GM21367 (cell line): ENCODE results near the gene KAT2A.
"Not testable (repeated sequence)": the region's sequence is repeated elsewhere in the genome, so short reads cannot be mapped to it uniquely, and the experiment has no call there.

Experiments
- ATAC-seq: cut with Tn5 transposase; IDR thresholded peaks from one replicate; pipeline ENCODE4 v1.9.1; 2021; ENCODE audit not compliant: unreplicated experiment

The KAT2A gene

GRCh38 chr17:42120770-42121769 is at the start of gene KAT2A:
Gene KAT2A (minus strand): TSS chr17:42121367. CDS start chr17:42121304, 63 bp downstream.
- ATAC-seq, result peak; percentile 60

- no peak for ATAC-seq
These were observed 48.2 kb upstream of the KAT2A start for GRCh38 chr17:42169351-42169750.

DNA sequence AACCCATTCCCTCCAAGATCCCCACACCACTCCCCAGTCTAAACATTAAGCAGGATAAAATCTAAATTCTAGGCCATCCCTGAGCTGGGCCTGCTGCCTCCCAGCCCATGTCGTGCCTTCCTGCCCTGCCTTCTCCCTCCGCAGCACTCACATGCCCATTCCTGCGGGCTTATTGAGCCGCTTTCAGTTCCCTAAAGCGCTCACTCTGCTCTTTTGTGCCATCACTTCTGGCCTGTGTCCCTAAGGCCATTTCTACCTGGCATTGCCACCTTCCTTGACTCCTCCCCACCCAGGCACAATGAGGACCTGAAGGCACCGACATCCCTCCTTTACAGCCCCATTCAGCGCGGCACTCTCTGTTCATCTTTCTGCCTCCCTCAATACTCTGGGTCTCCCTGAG is 46.6 kb upstream of the KAT2A start:
- ATAC-seq, result no peak

DNA sequence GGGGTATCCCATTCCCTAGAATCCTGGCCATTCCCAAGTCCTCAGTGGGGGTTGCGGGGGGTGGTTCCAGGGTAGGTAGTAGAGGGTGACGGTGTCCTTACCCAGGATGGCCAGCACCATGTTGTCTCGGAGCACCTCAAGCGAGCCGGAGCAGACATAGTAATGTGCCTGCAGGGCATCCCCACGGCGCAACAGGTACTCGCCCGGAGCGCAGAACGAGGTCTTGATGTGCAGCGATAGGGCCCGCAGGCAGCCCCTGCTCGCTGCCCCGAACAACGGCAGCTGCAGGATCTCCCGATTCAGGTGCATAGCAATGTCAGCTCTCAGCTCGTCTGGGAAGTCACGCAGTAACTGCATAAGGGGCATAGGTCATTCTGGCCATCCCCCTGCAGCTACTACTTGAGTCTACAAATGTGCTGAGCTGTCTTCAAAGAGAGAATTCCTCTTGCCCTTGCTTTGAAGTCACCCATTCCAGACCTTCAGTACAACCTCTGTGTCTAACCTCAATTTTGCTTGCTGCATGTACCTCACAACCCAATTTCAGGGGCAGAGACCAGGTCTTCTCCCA is 45.1 kb upstream of the KAT2A start:
- no peak for ATAC-seq

DNA sequence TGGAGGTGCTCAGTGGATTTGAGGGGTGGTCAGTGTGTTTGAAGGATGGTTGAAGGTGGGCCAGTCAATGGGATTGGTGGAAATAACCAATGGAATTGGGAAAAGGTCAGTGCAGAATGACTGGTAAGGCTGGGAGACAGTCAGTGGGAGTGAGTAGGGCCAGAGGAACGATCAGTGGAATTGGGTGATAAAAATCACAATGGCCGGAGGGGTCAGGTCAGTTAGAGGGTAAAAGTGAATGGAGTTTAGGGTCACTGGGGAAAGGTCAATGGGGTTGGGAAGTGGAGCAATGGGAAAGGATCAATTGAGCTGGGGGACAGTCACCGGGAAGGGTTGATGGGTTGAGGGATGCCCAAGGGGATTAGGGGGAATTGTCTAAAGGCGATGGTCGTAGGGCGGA is 44.6 kb upstream of the KAT2A start:
- ATAC-seq, result no peak

GRCh38 chr17:42163696-42164407 is 42.7 kb upstream of the KAT2A start:
- no peak for ATAC-seq

DNA sequence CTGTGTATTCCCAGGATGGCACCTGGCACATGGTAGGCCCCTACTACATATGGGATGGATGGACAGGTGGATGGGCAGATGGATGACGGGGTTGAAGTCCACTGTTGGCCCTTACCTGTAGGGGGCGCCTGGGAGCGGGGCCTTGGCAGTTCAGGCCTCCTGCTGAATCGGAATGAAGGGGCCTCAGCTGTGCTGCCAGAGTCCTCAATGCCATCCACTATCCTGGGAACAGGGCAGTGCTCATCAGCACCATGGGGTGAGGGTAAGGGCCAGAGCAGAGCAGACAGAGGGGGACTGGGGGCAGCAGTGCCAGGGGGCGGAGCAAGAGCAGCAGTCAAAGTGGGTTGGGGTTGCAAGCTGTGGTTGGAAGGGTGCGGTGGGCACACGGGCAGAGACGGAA is 41.9 kb upstream of the KAT2A start:
- ATAC-seq, result no peak

DNA sequence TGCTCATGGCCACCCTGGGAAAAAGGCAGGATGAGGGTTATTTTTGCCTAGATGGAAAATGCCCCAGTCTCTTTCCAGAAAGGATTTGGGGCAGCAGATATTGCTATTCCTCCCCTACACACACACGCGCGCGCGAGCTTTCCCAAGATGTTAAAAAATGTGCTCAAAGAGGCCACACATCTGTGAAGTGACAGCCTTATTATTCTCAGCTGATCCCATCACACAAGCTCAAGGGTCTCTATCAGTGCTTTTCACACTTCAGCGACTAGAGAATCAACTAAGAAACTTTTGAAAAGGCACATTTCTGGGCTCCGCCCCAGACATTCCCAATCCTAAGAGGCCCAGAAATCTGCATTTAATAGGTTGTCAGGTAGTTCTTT is 39.4 kb upstream of the KAT2A start:
- no peak for ATAC-seq

DNA sequence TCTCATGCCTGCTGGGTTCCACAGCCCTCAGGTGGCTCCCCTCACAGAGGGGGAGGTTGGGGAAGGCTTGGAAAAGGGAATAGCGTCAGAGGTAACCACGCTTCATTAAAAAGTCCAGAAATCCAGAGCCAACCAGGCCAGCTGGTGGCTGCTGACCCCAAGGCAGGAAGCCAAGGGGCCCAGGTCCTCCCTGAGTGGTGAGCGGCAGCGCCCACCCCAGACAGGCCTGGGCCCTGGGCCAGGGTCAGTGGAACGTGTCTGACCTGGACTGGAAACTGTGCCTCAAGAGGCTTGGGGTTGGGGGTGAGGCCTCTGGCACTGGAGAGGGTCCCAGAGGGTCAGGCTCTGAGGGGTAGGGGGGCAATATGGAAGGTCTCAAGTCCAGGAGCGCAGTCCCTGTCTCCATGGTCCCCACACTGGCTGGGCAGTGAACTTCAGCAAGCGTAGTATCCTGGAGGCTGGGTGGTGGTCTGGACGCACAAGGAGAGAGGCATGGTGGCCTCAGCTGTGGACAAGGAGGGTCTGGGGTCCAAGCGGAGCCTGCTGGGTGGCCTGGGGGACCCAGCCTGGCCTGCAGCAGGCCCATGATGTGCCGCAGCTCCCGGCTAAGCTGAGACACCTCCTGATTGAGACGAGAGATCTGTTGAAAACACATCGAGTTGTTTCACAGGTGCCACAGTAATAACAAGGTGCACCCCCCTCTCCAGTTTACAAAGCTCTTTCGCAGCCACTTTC is 38.8 kb upstream of the KAT2A start:
- no peak for ATAC-seq

- no peak for ATAC-seq
These were observed 34.5 kb upstream of the KAT2A start for GRCh38 chr17:42155614-42156045.

DNA sequence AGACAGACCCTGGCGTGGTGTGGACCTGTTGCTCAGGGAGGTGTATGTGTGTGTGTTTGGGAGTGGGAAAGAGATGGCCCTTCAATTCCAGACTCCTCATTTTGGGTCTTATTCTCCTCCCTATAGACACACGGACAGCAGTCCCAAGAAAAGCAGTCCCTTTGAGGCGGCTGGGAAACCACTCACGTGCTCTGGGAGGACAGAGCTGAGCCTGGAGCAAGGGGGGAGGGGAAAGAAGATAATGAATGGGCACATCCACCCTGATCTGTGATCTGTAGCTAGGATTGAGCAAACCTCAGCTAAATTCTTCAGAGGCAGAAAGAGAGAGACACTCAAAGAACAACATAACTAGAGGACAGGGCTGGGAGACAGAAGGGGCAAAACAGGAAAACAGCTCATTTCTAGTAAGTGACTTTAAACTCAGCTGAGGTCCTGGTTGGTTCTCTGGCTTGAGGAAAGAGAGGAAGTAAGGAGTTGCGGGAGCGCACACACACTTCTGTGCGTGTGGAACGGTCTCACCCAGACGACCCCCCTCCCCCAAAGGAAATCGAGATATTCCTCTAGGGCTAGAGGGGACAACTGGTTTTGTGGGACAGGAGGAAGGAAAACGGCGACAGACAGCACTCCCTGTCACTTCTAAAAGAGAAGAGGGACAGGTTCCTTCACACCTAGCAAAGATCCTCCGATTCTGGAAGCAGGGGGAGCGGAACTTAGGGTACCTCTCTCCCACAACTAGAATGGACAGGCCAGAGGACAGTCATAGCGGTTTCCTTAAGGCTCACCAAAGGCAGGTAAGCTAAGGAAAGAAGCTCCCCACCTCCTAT is 33.0 kb upstream of the KAT2A start:
- ATAC-seq, result no peak

DNA sequence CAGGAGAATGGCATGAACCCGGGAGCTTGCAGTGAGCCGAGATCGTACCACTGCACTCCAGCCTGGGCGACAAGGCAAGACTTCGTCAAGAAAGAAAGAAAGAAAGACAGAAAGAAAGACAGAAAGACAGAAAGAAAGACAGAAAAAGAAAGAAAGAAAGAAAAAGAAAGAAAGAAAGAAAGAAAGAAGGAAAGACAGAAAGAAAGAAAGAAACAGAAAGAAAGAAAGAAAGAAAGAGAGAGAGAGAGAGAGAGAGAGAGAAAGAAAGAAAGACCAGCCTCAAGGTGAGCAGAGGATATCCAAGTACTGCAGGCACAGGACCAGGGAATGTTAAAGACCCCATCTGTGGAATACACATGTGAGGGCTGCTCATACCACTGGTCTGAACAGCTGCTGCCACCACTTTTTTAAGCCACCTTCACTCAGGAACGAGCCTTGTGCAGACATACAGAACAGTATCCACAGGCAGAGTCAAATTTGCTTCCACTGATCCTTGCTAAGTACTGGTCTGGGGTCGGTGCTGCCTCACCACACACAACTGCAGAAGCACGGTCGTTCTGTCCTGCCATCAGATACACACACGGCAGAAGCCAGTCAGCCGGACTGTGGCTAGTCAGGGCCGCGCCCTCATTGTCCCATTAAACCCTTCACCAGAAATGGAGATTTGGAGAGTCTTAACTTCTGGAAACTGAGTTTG is 25.9 kb upstream of the KAT2A start:
- ATAC-seq, result no peak

- not testable (repeated sequence) for ATAC-seq
These were observed 22.0 kb upstream of the KAT2A start for GRCh38 chr17:42143138-42143537.

- no peak for ATAC-seq
These were observed 21.3 kb upstream of the KAT2A start for GRCh38 chr17:42142371-42142896.

GRCh38 chr17:42141382-42141781 is 20.2 kb upstream of the KAT2A start:
- ATAC-seq, result no peak

- not testable (repeated sequence) for ATAC-seq
These were observed 19.5 kb upstream of the KAT2A start for GRCh38 chr17:42140690-42141089.

- ATAC-seq, result no peak
These were observed 17.8 kb upstream of the KAT2A start for GRCh38 chr17:42138749-42139492.

DNA sequence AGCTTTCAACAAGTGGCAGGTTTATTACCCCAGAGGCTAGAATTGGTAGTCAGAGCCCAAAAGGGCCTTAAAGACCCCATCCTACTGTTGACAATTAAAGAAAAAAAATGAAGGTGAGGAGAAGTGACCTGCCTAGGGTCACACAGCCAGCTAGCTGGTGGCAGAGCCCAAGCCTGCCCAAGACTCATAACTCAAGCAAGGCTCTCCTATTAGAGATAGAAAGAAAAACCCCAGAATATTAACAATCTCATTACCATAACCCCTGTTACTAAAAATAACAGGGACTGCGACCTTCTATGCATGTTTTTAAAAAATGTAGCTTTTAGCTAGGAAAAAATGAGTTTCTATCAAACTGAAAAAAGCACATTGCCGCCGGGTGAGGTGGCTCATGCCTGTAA is 15.5 kb upstream of the KAT2A start:
- ATAC-seq, result no peak
